Stimulated activated memory B cell treated with anti-CD40 and anti-IgM and Interleukin-4, amounts not matched to agents 10 μg/mL and 1 μg/mL and 100 μg/mL, for 72 hours (primary cell): Measurements from ENCODE around the gene SMAD3.
A peak's percentile ranks its signal among the peaks of the same experiment; 100 is the strongest.
"Not testable (repeated sequence)": the region's sequence is repeated elsewhere in the genome, so short reads cannot be mapped to it uniquely, and the experiment has no call there.

Experiments
- ATAC-seq: fragments of 150-1000 bp; cut with Tn5 transposase; 2 replicates; pipeline ENCODE4 v1.10.0; 2021
- H3K27ac Mint-ChIP-seq: one replicate; pipeline ENCODE4 v1.8.0; 2022; ENCODE audit warnings: mild to moderate bottlenecking, mixed read lengths
- H3K27me3 Mint-ChIP-seq: one replicate; pipeline ENCODE4 v1.8.0; 2022; ENCODE audit warnings: mixed read lengths
- H3K36me3 Mint-ChIP-seq: one replicate; pipeline ENCODE4 v1.8.0; 2022; ENCODE audit warnings: mixed read lengths
- H3K4me1 Mint-ChIP-seq: one replicate; pipeline ENCODE4 v1.8.0; 2022; ENCODE audit warnings: mixed read lengths
- H3K4me3 Mint-ChIP-seq: one replicate; pipeline ENCODE4 v1.8.0; 2022; ENCODE audit warnings: mild to moderate bottlenecking, moderate library complexity, mixed read lengths
- H3K9me3 Mint-ChIP-seq: one replicate; pipeline ENCODE4 v1.8.0; 2022; ENCODE audit warnings: mixed read lengths

Gene SMAD3

DNA sequence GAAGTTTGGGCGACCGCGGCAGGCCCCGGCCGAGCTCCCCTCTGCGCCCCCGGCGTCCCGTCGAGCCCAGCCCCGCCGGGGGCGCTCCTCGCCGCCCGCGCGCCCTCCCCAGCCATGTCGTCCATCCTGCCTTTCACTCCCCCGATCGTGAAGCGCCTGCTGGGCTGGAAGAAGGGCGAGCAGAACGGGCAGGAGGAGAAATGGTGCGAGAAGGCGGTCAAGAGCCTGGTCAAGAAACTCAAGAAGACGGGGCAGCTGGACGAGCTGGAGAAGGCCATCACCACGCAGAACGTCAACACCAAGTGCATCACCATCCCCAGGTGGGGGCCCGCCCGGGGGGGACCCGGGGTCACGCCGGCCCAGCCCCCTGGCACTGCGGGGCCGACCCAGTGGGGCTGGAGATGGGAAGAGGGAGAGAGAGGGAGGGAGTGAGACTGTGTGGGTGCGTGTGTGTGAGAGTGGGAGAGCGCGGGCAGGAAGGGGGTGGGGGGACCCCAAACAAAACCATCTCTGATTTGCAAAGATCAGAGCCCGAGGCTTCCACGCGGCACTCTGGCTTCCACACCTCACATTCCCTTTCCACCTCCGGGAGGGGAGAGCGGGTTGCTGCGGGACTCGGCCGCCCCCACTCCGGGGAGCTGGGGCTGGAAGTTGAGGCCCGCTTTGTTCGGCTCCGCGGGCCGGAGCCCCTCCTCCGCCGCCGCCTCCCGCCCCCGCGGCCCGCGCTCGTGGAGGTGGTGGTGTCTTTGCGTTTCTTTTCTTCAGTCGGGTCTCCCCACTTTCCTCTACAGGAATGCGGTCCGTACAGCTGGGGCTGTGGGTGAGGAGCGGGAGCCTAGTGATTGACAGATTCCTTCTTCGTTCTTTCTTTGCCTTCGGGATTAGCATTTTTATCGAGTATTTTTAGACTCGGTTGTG lies 898 bp downstream of the SMAD3 start:
- peak overlapping the region; percentile 99 for H3K4me3 Mint-ChIP-seq
- peak; percentile 28 for ATAC-seq
- H3K4me1 Mint-ChIP-seq: peaks cover 65% of the 10 kb centered on the region
- H3K9me3 Mint-ChIP-seq: no peaks in the 10 kb centered on the region
- peak overlapping the region; percentile 92 for H3K27ac Mint-ChIP-seq
- no peaks in the 10 kb centered on the region for H3K27me3 Mint-ChIP-seq
- H3K36me3 Mint-ChIP-seq: peaks cover 7% of the 10 kb centered on the region

DNA sequence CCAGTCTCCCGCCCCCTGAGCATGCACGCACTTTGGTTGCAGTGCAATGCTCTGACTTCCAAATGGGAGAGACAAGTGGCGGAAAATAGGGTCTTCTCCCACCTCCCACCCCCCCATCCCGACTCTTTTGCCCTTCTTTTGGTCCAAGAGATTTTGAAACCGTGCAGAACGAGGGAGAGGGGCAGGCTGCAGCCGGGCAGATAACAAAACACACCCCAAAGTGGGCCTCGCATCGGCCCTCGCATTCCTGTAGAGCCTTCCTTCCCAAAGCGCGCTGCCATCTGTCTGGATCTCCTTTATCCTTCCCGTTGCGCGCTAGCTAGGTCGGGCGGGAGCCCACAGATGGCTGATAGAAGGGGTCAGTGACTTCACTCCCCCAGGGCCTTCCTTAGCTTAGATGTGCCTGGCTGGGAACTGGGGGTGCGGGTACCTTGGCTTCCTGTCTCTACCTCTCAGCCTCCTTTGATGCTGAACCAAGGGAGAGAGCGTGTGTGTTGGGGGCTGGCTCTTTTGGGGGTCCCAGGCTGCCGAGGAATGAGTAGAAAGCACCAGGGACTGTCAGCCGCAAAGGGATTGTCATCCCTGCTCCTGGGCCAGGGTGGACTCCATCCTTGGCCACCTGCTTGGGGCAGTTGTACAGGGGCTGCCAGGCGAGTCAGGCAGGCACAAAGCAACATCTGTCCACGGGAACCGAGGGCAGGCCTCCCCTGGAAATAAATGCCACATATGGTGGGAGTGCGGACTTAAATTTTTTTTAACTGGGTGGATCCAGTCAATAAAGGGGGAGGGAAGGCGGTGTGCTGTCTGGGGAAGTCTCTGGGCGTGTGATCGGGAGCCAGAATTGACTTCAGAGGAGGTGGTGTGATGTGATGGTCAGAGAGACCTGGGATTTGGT lies 1.8 kb downstream of the SMAD3 start:
- H3K36me3 Mint-ChIP-seq: peaks cover 8% of the 10 kb centered on the region
- H3K4me3 Mint-ChIP-seq: peak overlapping the region; percentile 99
- no peaks in the 10 kb centered on the region for H3K9me3 Mint-ChIP-seq
- peak overlapping the region; percentile 92 for H3K27ac Mint-ChIP-seq
- H3K4me1 Mint-ChIP-seq: peaks cover 69% of the 10 kb centered on the region
- ATAC-seq: no peak
- H3K27me3 Mint-ChIP-seq: no peaks in the 10 kb centered on the region

DNA sequence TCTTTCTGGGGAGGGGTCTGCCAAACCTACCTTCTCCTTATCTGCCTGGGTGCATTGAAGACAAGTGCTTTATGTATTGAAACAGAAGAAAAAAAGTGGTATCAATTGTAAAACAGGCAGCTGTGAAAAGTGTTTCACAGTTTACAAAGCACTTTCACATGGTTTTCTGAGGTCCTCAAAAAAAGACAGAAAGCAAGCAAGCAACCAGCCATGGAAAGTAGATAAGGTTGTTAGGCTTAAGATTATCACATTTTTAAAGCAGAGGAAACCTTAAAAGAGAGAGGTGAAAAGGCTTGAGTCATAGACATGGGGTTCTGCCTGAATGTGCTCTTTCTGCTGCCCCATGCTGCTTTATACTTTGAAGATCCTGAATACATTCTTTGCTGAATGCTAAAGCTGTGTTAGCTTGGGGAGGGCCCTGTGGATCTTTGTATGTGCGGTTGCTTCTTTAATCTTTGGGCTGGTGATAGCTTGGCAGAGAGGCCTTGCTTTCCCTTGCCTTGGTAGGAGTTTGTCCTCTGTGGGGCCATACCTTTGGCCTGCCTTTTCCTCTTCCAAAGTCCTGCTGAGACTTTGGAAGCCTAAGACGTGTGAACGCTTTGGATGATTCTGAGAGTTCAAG lies 2.6 kb downstream of the SMAD3 start:
- Mint-ChIP-seq H3K36me3 (peaks cover 17% of the 10 kb centered on the region), H3K27ac (peak overlapping the region; percentile 92), H3K9me3 (no peaks in the 10 kb centered on the region), H3K27me3 (no peaks in the 10 kb centered on the region), H3K4me3 (peak overlapping the region; percentile 99), H3K4me1 (peaks cover 76% of the 10 kb centered on the region)
- no peak for ATAC-seq

DNA sequence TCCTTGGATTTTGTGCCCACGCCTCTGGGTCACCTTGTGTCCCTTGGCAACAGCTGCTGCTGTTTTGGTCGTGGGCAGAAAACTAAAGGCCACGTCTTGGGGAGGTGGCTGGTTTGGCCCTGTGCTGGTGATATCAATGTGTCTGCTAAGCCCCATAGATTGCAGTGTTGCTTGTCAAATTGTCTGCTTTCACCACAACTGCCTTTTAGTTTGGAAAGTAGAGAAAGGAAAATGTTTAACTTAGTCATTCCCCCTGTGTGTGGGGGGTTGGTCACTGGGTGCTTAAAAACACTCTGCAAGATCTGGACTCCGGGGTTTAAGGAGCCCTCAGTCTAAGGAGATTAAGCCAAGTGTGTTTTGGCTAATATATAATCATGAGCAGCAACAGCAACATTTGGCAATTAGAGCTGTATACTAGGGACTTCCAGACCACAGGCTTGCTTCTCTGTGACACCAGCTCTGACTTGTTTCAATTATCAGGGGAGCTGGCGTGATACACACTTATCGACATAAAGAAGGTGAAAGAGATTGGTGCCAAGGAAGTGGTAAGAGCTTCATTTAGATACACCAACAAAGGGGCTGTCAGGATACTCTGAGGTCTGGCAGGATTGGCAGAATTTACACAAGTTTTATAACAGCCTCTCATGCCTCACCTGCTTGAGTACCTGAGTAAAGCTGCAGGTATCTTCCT lies 3.5 kb downstream of the SMAD3 start:
- peak overlapping the region; percentile 99 for H3K4me3 Mint-ChIP-seq
- peaks cover 20% of the 10 kb centered on the region for H3K36me3 Mint-ChIP-seq
- H3K4me1 Mint-ChIP-seq: peaks cover 76% of the 10 kb centered on the region
- peak overlapping the region; percentile 92 for H3K27ac Mint-ChIP-seq
- no peak for ATAC-seq
- no peaks in the 10 kb centered on the region for H3K9me3 Mint-ChIP-seq
- H3K27me3 Mint-ChIP-seq: no peaks in the 10 kb centered on the region

DNA sequence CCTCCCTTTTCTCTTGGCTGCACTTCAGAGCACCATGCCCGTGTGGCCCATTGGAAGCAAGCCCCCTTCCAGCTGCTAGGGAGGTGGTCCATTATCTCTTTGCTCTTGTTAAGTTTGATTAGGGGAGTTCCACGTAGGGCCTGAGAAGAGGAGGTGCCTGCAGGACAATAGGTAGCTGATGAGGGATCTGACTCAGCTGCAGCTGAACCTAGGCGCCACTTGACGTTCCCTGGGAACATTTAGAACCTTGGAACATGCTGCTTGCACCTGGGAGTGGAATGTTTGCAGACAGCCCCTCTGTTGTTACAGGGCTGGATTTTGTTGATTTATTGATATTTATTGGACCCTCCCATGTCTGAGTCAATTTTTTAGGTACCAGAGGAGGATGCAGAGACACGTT lies 4.7 kb downstream of the SMAD3 start:
- Mint-ChIP-seq H3K4me3 (no peak overlapping the region), H3K9me3 (no peaks in the 10 kb centered on the region), H3K27ac (peak overlapping the region; percentile 92), H3K36me3 (peaks cover 20% of the 10 kb centered on the region), H3K27me3 (no peaks in the 10 kb centered on the region), H3K4me1 (peaks cover 77% of the 10 kb centered on the region)
- no peak for ATAC-seq

- H3K27ac Mint-ChIP-seq: peak overlapping the region; percentile 6
- peaks cover 85% of the 10 kb centered on the region for H3K4me1 Mint-ChIP-seq
- no peaks in the 10 kb centered on the region for H3K27me3 Mint-ChIP-seq
- ATAC-seq: no peak
- no peaks in the 10 kb centered on the region for H3K9me3 Mint-ChIP-seq
- H3K36me3 Mint-ChIP-seq: peaks cover 20% of the 10 kb centered on the region
- no peak overlapping the region for H3K4me3 Mint-ChIP-seq
Measured at GRCh38 chr15:67070892-67071664, 5.7 kb downstream of the SMAD3 start.

DNA sequence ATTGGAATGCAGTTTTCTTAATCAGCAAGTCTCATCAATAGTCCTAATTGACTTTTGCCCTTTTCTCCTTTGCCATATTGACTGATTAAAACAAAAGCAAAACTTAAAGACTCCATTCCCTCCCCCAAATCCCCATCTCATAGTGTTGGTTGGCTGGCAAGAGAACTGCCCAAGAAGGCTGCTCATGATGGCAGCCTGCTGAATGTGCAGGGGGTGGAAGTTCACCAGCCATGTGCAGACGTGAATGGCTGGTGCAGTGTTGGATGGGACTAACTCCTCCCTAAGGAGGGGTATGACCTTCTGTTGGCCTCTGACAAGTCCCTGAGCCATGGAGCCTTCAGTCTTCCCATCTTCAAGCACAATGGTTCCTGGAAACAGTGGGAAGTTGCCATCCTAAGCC lies 7.0 kb downstream of the SMAD3 start:
- H3K4me1 Mint-ChIP-seq: peaks cover 93% of the 10 kb centered on the region
- no peaks in the 10 kb centered on the region for H3K9me3 Mint-ChIP-seq
- H3K36me3 Mint-ChIP-seq: peaks cover 20% of the 10 kb centered on the region
- H3K27me3 Mint-ChIP-seq: no peaks in the 10 kb centered on the region
- ATAC-seq: no peak
- H3K27ac Mint-ChIP-seq: peak overlapping the region; percentile 56
- no peak overlapping the region for H3K4me3 Mint-ChIP-seq

DNA sequence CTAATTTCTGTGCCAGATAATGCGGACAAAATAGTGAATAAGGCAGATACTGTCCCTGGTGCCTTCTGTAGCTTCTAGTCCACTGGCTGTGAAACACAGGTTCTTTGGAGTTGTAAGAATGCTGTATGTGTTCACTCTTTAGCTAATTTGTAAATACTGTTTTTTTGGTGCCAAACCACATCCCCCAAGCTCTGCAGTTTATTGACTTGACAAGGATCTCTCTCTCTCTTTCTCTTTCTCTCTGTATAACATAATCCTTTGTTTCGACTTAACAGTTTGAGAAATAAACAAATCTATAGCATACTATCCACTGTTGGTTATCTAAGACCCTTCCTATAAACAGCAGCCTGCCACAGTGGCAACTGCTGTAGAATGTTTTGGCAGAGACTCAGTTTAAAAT lies 7.6 kb downstream of the SMAD3 start:
- Mint-ChIP-seq H3K9me3 (no peaks in the 10 kb centered on the region), H3K36me3 (peaks cover 20% of the 10 kb centered on the region), H3K4me1 (peaks cover 93% of the 10 kb centered on the region), H3K27me3 (no peaks in the 10 kb centered on the region), H3K27ac (peak overlapping the region; percentile 56), H3K4me3 (no peak overlapping the region)
- ATAC-seq: no peak

- peaks cover 20% of the 10 kb centered on the region for H3K36me3 Mint-ChIP-seq
- no peak for ATAC-seq
- peaks cover 89% of the 10 kb centered on the region for H3K4me1 Mint-ChIP-seq
- peak overlapping the region; percentile 81 for H3K27ac Mint-ChIP-seq
- H3K27me3 Mint-ChIP-seq: no peaks in the 10 kb centered on the region
- H3K4me3 Mint-ChIP-seq: peak overlapping the region; percentile 62
- H3K9me3 Mint-ChIP-seq: no peaks in the 10 kb centered on the region
Measured at GRCh38 chr15:67074886-67075229, 9.5 kb downstream of the SMAD3 start.

DNA sequence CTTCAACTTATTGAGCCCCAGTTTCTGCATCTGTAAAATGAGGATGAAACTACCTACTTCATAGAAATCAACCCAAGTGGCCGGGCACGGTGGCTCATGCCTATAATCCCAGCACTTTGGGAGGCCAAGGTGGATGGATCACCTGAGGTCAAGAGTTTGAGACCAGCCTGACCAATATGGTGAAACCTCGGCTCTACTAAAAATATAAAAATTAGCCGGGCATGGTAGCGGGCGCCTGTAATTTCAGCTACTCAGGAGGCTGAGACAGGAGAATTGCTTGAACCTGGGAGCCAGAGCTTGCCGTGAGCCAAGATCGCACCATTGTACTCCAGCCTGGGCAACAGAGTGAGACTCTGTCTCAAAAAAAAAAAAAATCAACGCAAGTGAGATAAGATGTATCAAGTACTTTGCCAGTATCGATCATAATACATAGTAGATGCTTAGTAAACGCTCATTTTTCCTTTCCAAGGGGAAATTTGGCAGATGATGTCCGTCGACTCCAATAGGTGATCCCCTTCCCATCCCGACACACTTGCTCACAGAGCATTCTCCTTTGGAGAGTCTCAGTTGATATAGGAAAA lies 10.2 kb downstream of the SMAD3 start:
- Mint-ChIP-seq H3K27ac (peak overlapping the region; percentile 81), H3K4me3 (peak overlapping the region; percentile 22), H3K36me3 (peaks cover 20% of the 10 kb centered on the region), H3K4me1 (peaks cover 91% of the 10 kb centered on the region)
- H3K27me3 Mint-ChIP-seq, H3K9me3 Mint-ChIP-seq, ATAC-seq: not testable (repeated sequence)

DNA sequence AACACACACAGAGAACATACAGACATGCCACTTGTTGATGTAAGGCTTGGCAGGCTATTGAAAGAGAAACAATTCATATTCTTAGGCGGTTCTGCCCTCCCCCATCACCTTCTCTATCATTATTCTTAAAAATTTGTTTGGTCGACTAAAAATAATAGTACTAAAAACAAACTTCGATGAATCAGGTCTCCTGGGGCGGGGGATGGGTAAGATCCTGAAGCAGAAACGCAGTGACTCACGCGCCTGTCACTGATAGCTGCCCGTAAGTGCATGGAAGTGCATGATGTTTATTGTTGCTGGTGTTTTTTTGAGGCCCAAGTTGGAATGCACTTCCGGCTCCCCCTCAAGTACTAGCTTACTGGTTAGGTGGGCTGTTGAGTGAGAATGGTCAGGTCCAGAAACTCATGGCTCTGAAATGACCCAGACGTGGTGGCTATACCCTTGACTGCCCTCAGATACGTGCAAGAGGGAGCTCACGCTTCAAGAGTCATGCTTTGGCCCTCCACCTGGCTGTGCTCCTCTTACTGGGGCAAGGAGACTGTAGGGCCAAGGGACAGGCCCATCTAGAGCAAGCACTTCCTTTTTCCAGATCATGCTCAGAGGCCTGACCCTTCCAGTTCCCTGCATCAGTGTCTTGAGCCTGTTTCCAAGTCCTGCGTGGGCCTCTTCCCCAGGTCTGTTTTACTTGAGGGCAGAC lies 10.9 kb downstream of the SMAD3 start:
- H3K27me3 Mint-ChIP-seq: no peaks in the 10 kb centered on the region
- no peaks in the 10 kb centered on the region for H3K9me3 Mint-ChIP-seq
- H3K27ac Mint-ChIP-seq: peak overlapping the region; percentile 81
- peak; percentile 87 for ATAC-seq
- H3K4me1 Mint-ChIP-seq: peaks cover 91% of the 10 kb centered on the region
- H3K36me3 Mint-ChIP-seq: peaks cover 13% of the 10 kb centered on the region
- H3K4me3 Mint-ChIP-seq: peak overlapping the region; percentile 22

- H3K9me3 Mint-ChIP-seq: no peaks in the 10 kb centered on the region
- H3K27me3 Mint-ChIP-seq: no peaks in the 10 kb centered on the region
- peak overlapping the region; percentile 81 for H3K27ac Mint-ChIP-seq
- H3K4me3 Mint-ChIP-seq: peak overlapping the region; percentile 44
- H3K36me3 Mint-ChIP-seq: peaks cover 6% of the 10 kb centered on the region
- ATAC-seq: no peak
- peaks cover 96% of the 10 kb centered on the region for H3K4me1 Mint-ChIP-seq
Measured at GRCh38 chr15:67077641-67078215, 12.3 kb downstream of the SMAD3 start.

DNA sequence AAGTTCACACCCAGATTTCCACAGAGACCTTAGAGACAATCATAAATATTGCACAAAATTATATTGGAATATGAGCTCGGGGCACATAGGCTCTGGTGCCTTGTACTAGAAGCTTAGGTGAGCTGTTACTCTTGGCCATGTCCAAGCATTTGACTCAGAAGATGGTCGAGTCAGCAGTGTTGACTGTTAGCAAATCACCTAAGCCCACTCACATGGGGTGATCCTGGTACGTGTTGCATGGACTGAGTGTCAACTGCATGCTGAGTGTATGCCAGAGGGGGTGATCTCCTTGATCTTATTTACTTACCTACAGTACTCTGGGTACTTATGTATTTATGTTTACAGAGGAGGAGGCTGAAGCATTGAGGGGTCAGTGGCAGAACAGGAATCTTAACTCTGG lies 14.0 kb downstream of the SMAD3 start:
- no peak overlapping the region for H3K4me3 Mint-ChIP-seq
- no peak for ATAC-seq
- H3K27me3 Mint-ChIP-seq: no peaks in the 10 kb centered on the region
- peaks cover 96% of the 10 kb centered on the region for H3K4me1 Mint-ChIP-seq
- no peak overlapping the region for H3K27ac Mint-ChIP-seq
- no peaks in the 10 kb centered on the region for H3K9me3 Mint-ChIP-seq
- no peaks in the 10 kb centered on the region for H3K36me3 Mint-ChIP-seq
